Thoracic aorta (tissue), 2 donors: ENCODE data around the gene DPRX. TPM values are rescaled to one million over a fixed set of nuclear protein-coding genes. Genes with fewer than 3 reads are reported as not detected.

ENCODE experiments used
- ATAC-seq: fragments of 150-250 bp; one replicate; pipeline ENCODE4 v1.8.0; 2017; ENCODE audit warnings: low read depth; ENCODE audit not compliant: insufficient number of reproducible peaks, low FRiP score
- DNase-seq: peaks from one replicate; pipeline ENCODE4 v3.0.0-alpha.2; 2020; ENCODE audit warnings: low spot score
- H3K27ac ChIP-seq, 2 donors: fragments of 200-600 bp; sonication (generic); 1 replicate in 1 of 2; 2 replicates in 1 of 2; pipeline ENCODE4 v1.5.1; 2016; ENCODE audit warnings: mild to moderate bottlenecking in 2 of 2, moderate library complexity in 2 of 2
- H3K27me3 ChIP-seq: fragments of 200-600 bp; sonication (generic); replicated peaks from 2 replicates; pipeline ENCODE4 v1.6.0; 2016; ENCODE audit warnings: mild to moderate bottlenecking; ENCODE audit not compliant: insufficient read depth
- H3K36me3 ChIP-seq: fragments of 200-600 bp; sonication (generic); one replicate; pipeline ENCODE4 v1.5.1; 2016
- H3K4me1 ChIP-seq, 2 donors: fragments of 200-600 bp; sonication (generic); 1 replicate in 1 of 2; 2 replicates in 1 of 2; pipeline versions ENCODE4 v1.5.1 to v1.6.0; 2016; ENCODE audit warnings: low read depth in 2 of 2, mild to moderate bottlenecking in 1 of 2; ENCODE audit not compliant: control insufficient read depth in 1 of 2
- H3K4me3 ChIP-seq: fragments of 200-600 bp; sonication (generic); 2 replicates; pipeline ENCODE4 v1.5.1; 2016; ENCODE audit warnings: mild to moderate bottlenecking
- H3K9me3 ChIP-seq: fragments of 200-600 bp; sonication (generic); 2 replicates; pipeline ENCODE4 v1.5.1; 2016
- CTCF ChIP-seq: fragments of 200-600 bp; sonication (generic); IDR thresholded peaks from one replicate; pipeline ENCODE4 v1.5.1; 2019; ENCODE audit warnings: antibody characterized with exemption
- total RNA-seq, 2 donors: library from RNA; depleted of rRNA; stranded (reverse); fragments of >200 nt; gene quantifications; one replicate each; pipeline versions ENCODE4 v1.1.0 to v1.2.3, GENCODE V29; 2016

The DPRX gene
- total RNA-seq, result not detected

DNA sequence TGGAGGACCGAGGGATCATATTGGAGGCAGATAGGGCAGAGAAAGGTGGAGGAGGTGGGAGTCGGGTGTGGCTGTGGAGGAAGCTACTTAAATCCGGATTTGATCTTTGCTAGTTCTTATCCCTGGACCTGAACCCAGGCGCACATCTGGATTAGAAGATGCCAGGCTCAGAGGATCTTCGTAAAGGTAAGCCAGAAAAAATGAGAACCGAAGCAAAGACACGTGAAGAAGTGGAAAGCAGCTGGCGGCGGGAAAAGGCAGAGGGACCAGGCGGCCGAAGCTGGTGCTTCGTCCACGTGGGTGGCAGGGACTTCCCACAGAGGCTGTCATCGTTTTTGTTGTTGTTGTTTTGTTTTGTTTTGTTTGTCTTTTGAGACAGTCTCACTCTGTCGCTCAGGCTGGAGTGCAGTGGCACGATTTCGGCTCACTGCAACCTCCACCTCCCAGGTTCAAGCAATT lies at the start of gene DPRX:
DPRX (plus strand) TSS at position 51 of the 459 bp plus-strand sequence; CDS start at position 159, 108 bp downstream.
- H3K36me3 ChIP-seq, result no peaks in the 10 kb centered on the region
- TF ChIP-seq CTCF, result no peak

DNA sequence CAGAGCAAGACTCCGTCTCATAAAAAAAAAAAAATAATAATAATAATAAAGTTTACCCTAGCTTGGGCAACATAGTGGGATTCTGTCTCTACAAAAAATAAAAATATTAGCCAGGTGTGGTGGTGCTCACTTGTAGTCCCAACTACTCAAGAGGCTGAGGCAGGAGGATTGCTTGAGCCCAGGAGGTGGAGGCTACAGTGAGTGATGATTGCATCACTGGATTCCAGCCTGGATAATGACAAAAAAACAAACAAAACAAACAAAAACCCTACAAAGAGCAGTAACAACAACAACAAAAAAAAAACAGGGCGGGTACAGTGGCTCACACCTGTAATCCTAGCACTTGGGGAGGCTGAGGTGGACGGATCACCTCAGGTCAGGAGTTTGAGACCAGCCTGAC lies 48.6 kb upstream of the DPRX start:
- H3K4me1 ChIP-seq, result no peaks in the 10 kb centered on the region
- no peak for ATAC-seq
- TF ChIP-seq CTCF, result no peak
- no peak for DNase-seq
- peaks cover 14% of the 10 kb centered on the region for H3K9me3 ChIP-seq
- no peak overlapping the region for H3K27ac ChIP-seq
- H3K36me3 ChIP-seq, result peaks cover 7% of the 10 kb centered on the region
- no peak overlapping the region for H3K4me3 ChIP-seq
- no peaks in the 10 kb centered on the region for H3K27me3 ChIP-seq

More for the DNA sequence above, at the start of gene DPRX:
- ATAC-seq, result no peak
- Histone ChIP-seq H3K27ac (no peak within 1 kb of the TSS), H3K27me3 (no peaks in the 10 kb centered on the region), H3K9me3 (no peaks in the 10 kb centered on the region), H3K4me3 (no peak within 1 kb of the TSS), H3K4me1 (no peaks in the 10 kb centered on the region)
- DNase-seq, result no peak

DNA sequence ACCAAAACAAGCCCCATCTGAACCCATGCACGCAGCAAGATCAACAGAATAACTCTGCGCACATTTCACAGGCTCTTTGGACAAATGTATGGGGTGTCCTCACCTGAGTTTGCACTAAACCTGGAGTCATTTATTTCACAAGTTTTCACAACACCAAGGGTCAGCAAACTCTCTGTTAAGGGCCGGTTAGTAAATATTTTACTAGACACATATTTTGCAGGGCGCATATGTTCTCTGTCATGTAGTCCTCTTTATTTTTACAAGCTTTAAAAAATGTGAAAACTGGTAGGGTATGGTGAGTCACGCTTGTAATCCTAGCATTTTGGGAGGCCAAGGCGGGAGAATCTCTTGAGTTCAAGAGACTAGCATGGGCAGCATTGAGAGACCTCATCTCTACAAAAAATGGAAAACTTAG lies 45.5 kb upstream of the DPRX start:
- H3K36me3 ChIP-seq, result no peaks in the 10 kb centered on the region
- TF ChIP-seq CTCF, result no peak
- no peak for ATAC-seq
- no peaks in the 10 kb centered on the region for H3K9me3 ChIP-seq
- H3K4me3 ChIP-seq, result no peak overlapping the region
- DNase-seq, result no peak
- no peaks in the 10 kb centered on the region for H3K27me3 ChIP-seq
- H3K27ac ChIP-seq, result no peak overlapping the region
- no peaks in the 10 kb centered on the region for H3K4me1 ChIP-seq

GRCh38 chr19:53594811-53595509 lies 36.8 kb upstream of the DPRX start:
- no peak overlapping the region for H3K4me3 ChIP-seq
- no peak for DNase-seq
- no peak for TF ChIP-seq CTCF
- no peaks in the 10 kb centered on the region for H3K9me3 ChIP-seq
- H3K27ac ChIP-seq, result no peak overlapping the region
- no peaks in the 10 kb centered on the region for H3K4me1 ChIP-seq
- no peak for ATAC-seq
- H3K36me3 ChIP-seq, result no peaks in the 10 kb centered on the region
- no peaks in the 10 kb centered on the region for H3K27me3 ChIP-seq

DNA sequence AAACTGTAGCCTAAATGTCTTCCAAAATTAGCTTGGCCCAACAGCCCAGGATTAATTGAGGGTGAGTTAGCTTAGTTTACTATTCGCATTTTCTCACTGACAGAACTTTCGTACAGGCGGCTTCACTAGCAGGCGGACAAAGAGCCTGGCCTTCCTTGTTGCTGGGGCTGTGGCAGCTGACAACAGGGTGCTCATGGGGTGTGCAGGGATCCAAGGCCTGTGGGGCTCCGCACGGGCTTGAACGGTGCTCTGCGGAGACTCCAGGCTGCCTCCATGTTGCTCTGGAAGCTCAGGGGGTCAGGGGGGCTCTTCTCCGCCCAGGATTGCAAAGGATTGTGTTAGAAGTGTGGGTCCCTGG lies 36.3 kb upstream of the DPRX start:
- Histone ChIP-seq H3K4me1 (no peaks in the 10 kb centered on the region), H3K4me3 (no peak overlapping the region), H3K27ac (no peak overlapping the region), H3K9me3 (no peaks in the 10 kb centered on the region), H3K36me3 (no peaks in the 10 kb centered on the region), H3K27me3 (no peaks in the 10 kb centered on the region)
- TF ChIP-seq CTCF, result no peak
- DNase-seq (no peak), ATAC-seq (no peak)
